ENCODE data around the gene SAMD4B.

SAMD4B gene

DNA sequence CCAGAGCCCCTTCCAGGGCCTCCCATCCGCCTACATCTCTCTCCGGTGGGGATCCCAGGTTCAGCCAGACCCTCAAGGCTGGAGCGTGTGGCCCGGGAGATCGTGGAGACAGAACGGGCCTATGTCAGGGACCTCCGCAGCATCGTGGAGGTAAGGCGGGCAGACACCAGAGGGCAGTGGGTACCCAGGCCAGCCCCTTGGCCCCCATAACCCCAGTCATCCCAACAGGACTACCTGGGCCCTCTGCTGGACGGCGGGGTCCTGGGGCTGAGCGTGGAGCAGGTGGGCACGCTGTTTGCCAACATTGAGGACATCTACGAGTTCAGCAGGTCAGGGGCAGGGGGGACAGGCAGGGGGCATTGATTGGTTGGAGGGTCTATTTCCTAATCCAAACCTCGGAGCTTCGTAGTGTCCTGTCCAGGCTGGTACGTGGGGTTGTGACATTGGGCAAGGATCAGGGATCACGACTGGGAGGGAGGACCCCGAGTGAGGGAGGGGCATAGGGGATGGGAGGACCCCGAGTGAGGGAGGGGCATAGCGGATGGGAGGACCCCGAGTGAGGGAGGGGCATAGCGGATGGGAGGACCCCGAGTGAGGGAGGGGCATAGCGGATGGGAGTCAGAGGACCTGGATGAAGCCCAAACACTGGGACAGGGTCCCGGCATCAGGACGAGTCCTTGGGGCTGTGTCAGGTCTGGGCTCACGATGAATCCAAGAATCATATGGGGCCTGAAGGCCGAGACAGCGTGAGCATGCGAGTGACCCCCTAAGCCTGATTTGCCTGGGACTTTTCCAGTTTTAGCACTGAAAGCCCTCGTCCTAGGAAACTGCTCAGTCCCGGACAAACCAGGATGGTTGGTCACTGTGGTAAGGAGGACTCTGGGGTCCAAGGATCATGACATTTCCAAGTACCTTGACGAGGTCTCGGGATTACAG lies 73.2 kb downstream of the SAMD4B start:
- no peak overlapping the region for H2AK5ac ChIP-seq (ENCODE audit: low read depth, low read length)
- peak overlapping the region; percentile 47 to 95 for H3K4me3 ChIP-seq (ENCODE audit: low read length in 2 of 2)
- H3K9me3 ChIP-seq (replicated peaks in 1 of 2; ENCODE audit: control insufficient read depth in 2 of 2, insufficient read depth in 1 of 2, low read depth in 1 of 2, low read length in 2 of 2): no peaks in the 10 kb centered on the region
- no peak overlapping the region for H3K27ac ChIP-seq (replicated peaks; ENCODE audit: low read length)
- H3K14ac ChIP-seq (ENCODE audit: low read length): no peak overlapping the region
- H3K23ac ChIP-seq (ENCODE audit: low read depth, low read length, poor library complexity): peak overlapping the region; percentile 80
- no peak overlapping the region for H2BK5ac ChIP-seq (ENCODE audit: low read length)
- no peak overlapping the region for H3K18ac ChIP-seq (ENCODE audit: low read length)
- no peak for DNase-seq (ENCODE audit: low spot score)
- no peak overlapping the region for H2BK12ac ChIP-seq (ENCODE audit: low read length)
- H3K36me3 ChIP-seq (replicated peaks in 1 of 2; ENCODE audit: control insufficient read depth in 2 of 2, insufficient read depth in 2 of 2, low read length in 2 of 2): peaks cover 37 to 60% of the 10 kb centered on the region in 2 donors
- H2BK15ac ChIP-seq (ENCODE audit: low read length): no peak overlapping the region
- no peak overlapping the region for H2AFZ ChIP-seq (ENCODE audit: low read length)
- no peak overlapping the region for H4K91ac ChIP-seq (ENCODE audit: low read depth, low read length, poor library complexity)
- no peak overlapping the region for H2BK120ac ChIP-seq (ENCODE audit: low read depth, low read length)
- peaks cover 16% of the 10 kb centered on the region for H3K79me1 ChIP-seq (ENCODE audit: low read depth, low read length)
- H3K4me2 ChIP-seq (ENCODE audit: insufficient read depth, low read length, poor library complexity, severe bottlenecking): peak overlapping the region; percentile 36
- H3K4me1 ChIP-seq (ENCODE audit: control insufficient read depth in 2 of 2, insufficient read depth in 1 of 2, low read depth in 1 of 2, low read length in 2 of 2): peaks cover 23 to 31% of the 10 kb centered on the region in 2 donors
- WGBS, 2 donors (ENCODE audit: extremely low coverage in 2 of 2, insufficient read length in 2 of 2, insufficient replicate concordance in 1 of 2): no CpG with 5 or more reads among the region's 35 CpGs
- H4K8ac ChIP-seq (ENCODE audit: low read depth, low read length): no peak overlapping the region
- H3K4ac ChIP-seq (ENCODE audit: low read length): no peak overlapping the region
- H3K27me3 ChIP-seq (ENCODE audit: control insufficient read depth in 3 of 3, insufficient read depth in 3 of 3, low read depth in 1 of 3, low read length in 3 of 3): no peaks in the 10 kb centered on the region
- peak overlapping the region; percentile 14 for H3K9ac ChIP-seq (ENCODE audit: low read depth, low read length, poor library complexity)

DNA sequence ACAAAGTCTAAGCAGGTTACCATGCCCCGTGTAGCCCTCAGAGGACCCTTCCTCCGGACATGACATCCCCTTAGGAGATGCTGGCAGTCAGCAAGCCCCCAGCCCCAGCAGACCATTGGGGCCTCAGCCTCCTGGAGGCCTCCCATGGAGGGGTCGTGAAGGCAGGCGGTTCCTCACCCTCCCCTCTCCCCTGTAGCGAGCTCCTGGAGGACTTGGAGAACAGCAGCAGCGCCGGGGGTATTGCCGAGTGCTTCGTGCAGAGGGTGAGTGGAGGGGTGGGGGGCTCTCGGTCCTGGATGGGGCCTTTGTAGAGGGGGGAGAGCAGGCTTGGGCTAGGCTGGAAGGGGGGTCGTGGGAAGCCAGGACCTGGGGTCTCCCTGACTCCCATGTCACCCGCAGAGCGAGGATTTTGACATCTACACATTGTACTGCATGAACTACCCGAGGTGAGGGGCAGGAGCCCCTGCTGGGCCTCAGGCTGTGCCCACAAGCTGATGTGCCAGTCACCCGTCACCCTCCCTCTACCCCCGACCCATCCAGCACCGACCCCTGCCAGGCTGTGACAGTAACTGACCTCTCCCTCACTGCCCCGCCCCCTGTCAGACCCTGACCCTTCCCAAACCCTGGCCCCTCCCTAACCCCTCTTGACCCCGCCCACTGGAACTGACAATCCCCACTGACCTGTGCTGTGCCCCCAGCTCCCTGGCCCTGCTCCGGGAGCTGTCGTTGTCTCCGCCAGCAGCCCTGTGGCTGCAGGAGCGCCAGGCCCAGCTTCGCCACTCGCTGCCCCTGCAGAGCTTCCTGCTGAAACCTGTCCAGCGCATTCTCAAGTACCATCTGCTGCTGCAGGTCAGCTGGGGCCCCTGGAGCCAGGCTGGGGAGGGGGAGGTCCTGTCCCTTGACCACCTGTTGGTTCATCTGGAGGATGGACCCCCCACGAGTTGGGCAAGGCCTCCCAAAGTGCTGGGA lies 74.2 kb downstream of the SAMD4B start:
- no peak overlapping the region for H2BK5ac ChIP-seq (ENCODE audit: low read length)
- H2BK120ac ChIP-seq (ENCODE audit: low read depth, low read length): no peak overlapping the region
- peak overlapping the region; percentile 38 for H3K14ac ChIP-seq (ENCODE audit: low read length)
- no peak overlapping the region for H4K8ac ChIP-seq (ENCODE audit: low read depth, low read length)
- H3K27ac ChIP-seq (replicated peaks; ENCODE audit: low read length): no peak overlapping the region
- H3K4me2 ChIP-seq (ENCODE audit: insufficient read depth, low read length, poor library complexity, severe bottlenecking): no peak overlapping the region
- no peak overlapping the region for H2BK15ac ChIP-seq (ENCODE audit: low read length)
- no peaks in the 10 kb centered on the region for H3K27me3 ChIP-seq (ENCODE audit: control insufficient read depth in 3 of 3, insufficient read depth in 3 of 3, low read depth in 1 of 3, low read length in 3 of 3)
- H3K4me3 ChIP-seq (ENCODE audit: low read length in 2 of 2): no peak overlapping the region
- no peak overlapping the region for H3K9ac ChIP-seq (ENCODE audit: low read depth, low read length, poor library complexity)
- H2AFZ ChIP-seq (ENCODE audit: low read length): no peak overlapping the region
- peak overlapping the region; percentile 11 for H3K18ac ChIP-seq (ENCODE audit: low read length)
- no peaks in the 10 kb centered on the region for H3K9me3 ChIP-seq (replicated peaks in 1 of 2; ENCODE audit: control insufficient read depth in 2 of 2, insufficient read depth in 1 of 2, low read depth in 1 of 2, low read length in 2 of 2)
- no peak overlapping the region for H3K4ac ChIP-seq (ENCODE audit: low read length)
- H2BK12ac ChIP-seq (ENCODE audit: low read length): no peak overlapping the region
- peak overlapping the region; percentile 88 for H2AK5ac ChIP-seq (ENCODE audit: low read depth, low read length)
- peaks cover 46 to 71% of the 10 kb centered on the region in 2 donors for H3K36me3 ChIP-seq (replicated peaks in 1 of 2; ENCODE audit: control insufficient read depth in 2 of 2, insufficient read depth in 2 of 2, low read length in 2 of 2)
- no peak overlapping the region for H3K23ac ChIP-seq (ENCODE audit: low read depth, low read length, poor library complexity)
- peaks cover 13 to 24% of the 10 kb centered on the region in 2 donors for H3K4me1 ChIP-seq (ENCODE audit: control insufficient read depth in 2 of 2, insufficient read depth in 1 of 2, low read depth in 1 of 2, low read length in 2 of 2)
- H4K91ac ChIP-seq (ENCODE audit: low read depth, low read length, poor library complexity): no peak overlapping the region
- no peak for DNase-seq (ENCODE audit: low spot score)
- no CpG with 5 or more reads among the region's 27 CpGs for WGBS, 2 donors (ENCODE audit: extremely low coverage in 2 of 2, insufficient read length in 2 of 2, insufficient replicate concordance in 1 of 2)
- peaks cover 18% of the 10 kb centered on the region for H3K79me1 ChIP-seq (ENCODE audit: low read depth, low read length)

- Histone ChIP-seq H2AFZ (ENCODE audit: low read length) (no peak overlapping the region), H2BK120ac (ENCODE audit: low read depth, low read length) (no peak overlapping the region), H3K23ac (ENCODE audit: low read depth, low read length, poor library complexity) (no peak overlapping the region), H3K27me3 (ENCODE audit: control insufficient read depth in 3 of 3, insufficient read depth in 3 of 3, low read depth in 1 of 3, low read length in 3 of 3) (no peaks in the 10 kb centered on the region), H3K79me1 (ENCODE audit: low read depth, low read length) (peaks cover 18% of the 10 kb centered on the region), H3K18ac (ENCODE audit: low read length) (no peak overlapping the region), H2BK15ac (ENCODE audit: low read length) (no peak overlapping the region), H2BK5ac (ENCODE audit: low read length) (peak overlapping the region; percentile 39), H3K27ac (replicated peaks; ENCODE audit: low read length) (no peak overlapping the region), H3K4me3 (ENCODE audit: low read length in 2 of 2) (no peak overlapping the region), H3K4me2 (ENCODE audit: insufficient read depth, low read length, poor library complexity, severe bottlenecking) (no peak overlapping the region), H3K4me1 (ENCODE audit: control insufficient read depth in 2 of 2, insufficient read depth in 1 of 2, low read depth in 1 of 2, low read length in 2 of 2) (peaks cover 10 to 24% of the 10 kb centered on the region in 2 donors), H2BK12ac (ENCODE audit: low read length) (no peak overlapping the region), H3K4ac (ENCODE audit: low read length) (no peak overlapping the region), H3K9ac (ENCODE audit: low read depth, low read length, poor library complexity) (no peak overlapping the region), H3K14ac (ENCODE audit: low read length) (no peak overlapping the region), H3K36me3 (replicated peaks in 1 of 2; ENCODE audit: control insufficient read depth in 2 of 2, insufficient read depth in 2 of 2, low read length in 2 of 2) (peaks cover 52 to 81% of the 10 kb centered on the region in 2 donors), H3K9me3 (replicated peaks in 1 of 2; ENCODE audit: control insufficient read depth in 2 of 2, insufficient read depth in 1 of 2, low read depth in 1 of 2, low read length in 2 of 2) (no peaks in the 10 kb centered on the region), H4K8ac (ENCODE audit: low read depth, low read length) (no peak overlapping the region), H4K91ac (ENCODE audit: low read depth, low read length, poor library complexity) (no peak overlapping the region), H2AK5ac (ENCODE audit: low read depth, low read length) (no peak overlapping the region)
- DNase-seq (ENCODE audit: low spot score): no peak
- no CpG with 5 or more reads among the region's 30 CpGs for WGBS, 2 donors (ENCODE audit: extremely low coverage in 2 of 2, insufficient read length in 2 of 2, insufficient replicate concordance in 1 of 2)
These were observed 75.4 kb downstream of the SAMD4B start for GRCh38 chr19:39417463-39418181.

Measured in neuronal stem cell (in vitro differentiated cells).